Upper lobe of left lung (tissue), 4 donors: Measurements from ENCODE around the gene GLYR1.

Source experiments
- EP300 ChIP-seq, 4 donors: sonication (generic); formaldehyde crosslinking; IDR thresholded peaks; one replicate each; pipeline ENCODE4 v1.5.1; 2017; ENCODE audit warnings: antibody characterized with exemption in 4 of 4, control low read depth in 2 of 4
- POLR2A ChIP-seq, 4 donors: fragments of 450-650 bp; IDR thresholded peaks; one replicate each; pipeline ENCODE4 v1.5.1; 2016 to 2017; ENCODE audit warnings: antibody characterized with exemption in 4 of 4, mild to moderate bottlenecking in 2 of 4
- TF ChIP-seq, protein P1 (sequence below), 6 experiments: fragments of 450-650 bp in 4 of 6; fragments of 200-600 bp in 2 of 6; sonication (generic) in 2 of 6; IDR thresholded peaks; one replicate each; pipeline ENCODE4 v1.5.1; 2016 to 2019; ENCODE audit warnings: antibody characterized with exemption in 6 of 6

GRCh38 chr16:4833584-4833983 lies 13.5 kb downstream of the GLYR1 start:
- TF ChIP-seq, protein P1, sequence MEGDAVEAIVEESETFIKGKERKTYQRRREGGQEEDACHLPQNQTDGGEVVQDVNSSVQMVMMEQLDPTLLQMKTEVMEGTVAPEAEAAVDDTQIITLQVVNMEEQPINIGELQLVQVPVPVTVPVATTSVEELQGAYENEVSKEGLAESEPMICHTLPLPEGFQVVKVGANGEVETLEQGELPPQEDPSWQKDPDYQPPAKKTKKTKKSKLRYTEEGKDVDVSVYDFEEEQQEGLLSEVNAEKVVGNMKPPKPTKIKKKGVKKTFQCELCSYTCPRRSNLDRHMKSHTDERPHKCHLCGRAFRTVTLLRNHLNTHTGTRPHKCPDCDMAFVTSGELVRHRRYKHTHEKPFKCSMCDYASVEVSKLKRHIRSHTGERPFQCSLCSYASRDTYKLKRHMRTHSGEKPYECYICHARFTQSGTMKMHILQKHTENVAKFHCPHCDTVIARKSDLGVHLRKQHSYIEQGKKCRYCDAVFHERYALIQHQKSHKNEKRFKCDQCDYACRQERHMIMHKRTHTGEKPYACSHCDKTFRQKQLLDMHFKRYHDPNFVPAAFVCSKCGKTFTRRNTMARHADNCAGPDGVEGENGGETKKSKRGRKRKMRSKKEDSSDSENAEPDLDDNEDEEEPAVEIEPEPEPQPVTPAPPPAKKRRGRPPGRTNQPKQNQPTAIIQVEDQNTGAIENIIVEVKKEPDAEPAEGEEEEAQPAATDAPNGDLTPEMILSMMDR (IDR thresholded peaks at IDR 0.05), result no peak
- no peak for TF ChIP-seq POLR2A (IDR thresholded peaks at IDR 0.05)
- TF ChIP-seq EP300 (IDR thresholded peaks at IDR 0.05), result no peak
